Activated CD8-positive, alpha-beta memory T cell treated with anti-CD3 and anti-CD28 coated beads, Interleukin-2, amount 50 U/mL, for 48 hours (primary cell): Measurements from ENCODE around the gene ELOVL6.
"Not testable (repeated sequence)": the region's sequence is repeated elsewhere in the genome, so short reads cannot be mapped to it uniquely, and the experiment has no call there.

Experiments
- DNase-seq: peaks from one replicate; pipeline ENCODE4 v3.0.0-alpha.2; 2020

ELOVL6 gene

GRCh38 chr4:110196206-110196870 is 2.1 kb downstream of the ELOVL6 start:
- DNase-seq, result peak; percentile 76

- DNase-seq, result no peak
Measured at GRCh38 chr4:110195561-110196205, 2.7 kb downstream of the ELOVL6 start.

GRCh38 chr4:110193822-110194761 is 4.3 kb downstream of the ELOVL6 start:
- peak; percentile 77 for DNase-seq

- not testable (repeated sequence) for DNase-seq
Measured at GRCh38 chr4:110193287-110193686, 5.1 kb downstream of the ELOVL6 start.

- no peak for DNase-seq
Measured at GRCh38 chr4:110190249-110190648, 8.2 kb downstream of the ELOVL6 start.

- DNase-seq, result no peak
Measured at GRCh38 chr4:110188113-110188512, 10.3 kb downstream of the ELOVL6 start.

- DNase-seq, result no peak
Measured at GRCh38 chr4:110184791-110185155, 13.6 kb downstream of the ELOVL6 start.

- DNase-seq, result no peak
Measured at GRCh38 chr4:110184140-110184790, 14.2 kb downstream of the ELOVL6 start.

- DNase-seq, result no peak
Measured at GRCh38 chr4:110183643-110184042, 14.8 kb downstream of the ELOVL6 start.

GRCh38 chr4:110183058-110183457 is 15.4 kb downstream of the ELOVL6 start:
- DNase-seq, result no peak

GRCh38 chr4:110181890-110182289 is 16.5 kb downstream of the ELOVL6 start:
- no peak for DNase-seq

- no peak for DNase-seq
Measured at GRCh38 chr4:110175634-110176033, 22.8 kb downstream of the ELOVL6 start.

GRCh38 chr4:110172972-110173371 is 25.4 kb downstream of the ELOVL6 start:
- DNase-seq, result no peak

GRCh38 chr4:110171971-110172370 is 26.4 kb downstream of the ELOVL6 start:
- no peak for DNase-seq

GRCh38 chr4:110170861-110171260 is 27.6 kb downstream of the ELOVL6 start:
- DNase-seq, result no peak

- DNase-seq, result peak; percentile 60
Measured at GRCh38 chr4:110165382-110166286, 32.8 kb downstream of the ELOVL6 start.

GRCh38 chr4:110164856-110165255 is 33.6 kb downstream of the ELOVL6 start:
- DNase-seq, result no peak

- DNase-seq, result no peak
Measured at GRCh38 chr4:110164251-110164650, 34.2 kb downstream of the ELOVL6 start.

GRCh38 chr4:110163327-110164069 is 34.9 kb downstream of the ELOVL6 start:
- DNase-seq, result no peak

GRCh38 chr4:110160618-110161017 is 37.8 kb downstream of the ELOVL6 start:
- DNase-seq, result no peak

GRCh38 chr4:110159541-110159940 is 38.9 kb downstream of the ELOVL6 start:
- DNase-seq, result no peak
